HuH-7.5 (cell line): ENCODE results near the gene INPP5E.

ENCODE experiments used
- DNase-seq: peaks from one replicate; pipeline ENCODE4 v3.0.0; 2011; ENCODE audit warnings: low spot score

The INPP5E gene

DNA sequence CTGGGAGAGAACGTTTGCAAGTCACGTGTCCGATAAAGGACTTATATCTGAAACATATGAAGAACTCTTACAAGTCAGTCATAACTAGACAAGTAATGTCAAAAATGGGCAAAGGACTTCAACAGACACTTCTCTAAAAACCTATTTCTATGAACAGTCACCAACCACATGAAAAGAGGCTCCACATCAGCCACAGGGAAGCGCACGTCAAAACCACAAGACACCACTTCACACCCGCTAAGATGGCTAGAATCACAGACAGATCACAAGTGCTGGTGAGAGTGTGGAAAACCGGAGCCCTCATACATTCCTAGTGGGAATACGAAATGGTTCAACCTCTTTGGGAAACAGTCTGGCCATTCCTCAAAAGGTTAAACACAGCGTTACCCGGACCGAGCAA lies 54.6 kb downstream of the INPP5E start:
- no peak for DNase-seq

DNA sequence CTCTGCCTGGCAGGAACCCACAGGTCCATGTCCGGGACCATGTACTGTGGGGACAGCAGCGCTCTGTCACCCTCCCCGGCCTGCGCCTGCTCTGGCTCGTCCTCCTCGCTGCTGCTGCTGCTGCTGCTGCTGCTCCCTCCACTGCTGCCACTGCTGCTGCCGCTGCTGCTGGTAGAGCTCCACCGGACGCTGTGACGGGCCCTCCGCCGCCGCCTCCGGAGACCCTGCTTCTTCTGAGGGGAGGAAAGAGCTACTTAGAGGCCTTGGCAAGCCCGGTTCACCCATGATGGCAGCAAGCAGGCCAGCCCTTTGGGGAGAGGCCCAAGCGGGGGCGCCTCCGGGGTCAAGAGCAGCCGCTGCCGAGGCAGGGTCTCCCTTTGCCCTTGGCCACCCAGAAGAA lies 56.2 kb downstream of the INPP5E start:
- no peak for DNase-seq

- DNase-seq = no peak
Observed at GRCh38 chr9:136381966-136382513, 57.6 kb downstream of the INPP5E start.

GRCh38 chr9:136381311-136381710 lies 58.3 kb downstream of the INPP5E start:
- no peak for DNase-seq

DNA sequence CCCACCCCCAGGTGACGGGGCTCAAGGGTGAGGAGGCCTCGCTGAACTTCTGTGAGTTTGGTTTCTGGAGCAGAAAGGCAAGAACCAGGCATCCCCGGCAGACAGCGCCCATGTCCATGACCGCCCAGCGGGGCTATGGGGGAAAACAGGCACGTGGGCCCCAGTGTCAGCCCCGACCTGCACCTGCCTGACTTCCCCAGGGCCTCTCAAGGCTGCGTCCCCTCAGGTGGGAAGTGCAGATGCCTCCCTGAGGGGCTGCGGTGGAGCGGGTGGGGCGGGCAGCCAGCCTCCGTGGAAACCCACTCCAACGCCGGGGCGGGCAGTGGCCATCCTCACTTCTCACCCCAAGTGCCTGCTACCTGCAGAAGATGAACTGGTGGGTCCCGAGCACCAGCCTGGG lies 59.3 kb downstream of the INPP5E start:
- DNase-seq = no peak

DNA sequence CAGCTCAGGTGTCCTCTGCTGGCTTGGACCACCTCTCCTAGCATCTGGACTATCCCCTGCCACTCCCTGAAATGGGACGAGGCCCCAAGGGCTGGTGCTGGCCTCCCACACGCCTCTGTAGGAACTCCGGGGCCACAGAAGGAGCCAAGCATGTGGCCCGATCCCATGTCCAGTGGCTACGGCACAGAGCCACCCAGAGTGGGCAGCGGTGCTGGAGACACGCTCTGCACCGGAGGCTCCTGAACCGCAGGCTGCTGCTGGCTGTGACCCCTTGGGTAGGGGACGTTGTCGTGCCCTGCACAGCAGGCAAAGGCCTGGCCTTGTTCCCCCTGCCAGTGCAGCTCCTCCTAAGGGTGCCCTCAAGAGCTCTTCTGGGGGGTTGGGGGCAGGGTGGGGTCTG lies 59.8 kb downstream of the INPP5E start:
- DNase-seq = no peak

GRCh38 chr9:136379401-136379800 lies 60.2 kb downstream of the INPP5E start:
- no peak for DNase-seq

- no peak for DNase-seq
Observed at GRCh38 chr9:136379003-136379287, 60.7 kb downstream of the INPP5E start.
